Caki2 (cell line): ENCODE results near the gene RPL31. TPM values are rescaled to one million over a fixed set of nuclear protein-coding genes. Genes with fewer than 3 reads are reported as not detected.
"Not testable (repeated sequence)": the region's sequence is repeated elsewhere in the genome, so short reads cannot be mapped to it uniquely, and the experiment has no call there.

Source experiments
- DNase-seq: peaks from one replicate; pipeline ENCODE4 v3.0.0-alpha.2; 2015; ENCODE audit warnings: low read depth
- in situ Hi-C: cut with HindIII; loops from 2 replicates; pipeline ENCODE4 v1.10.0; 2016; ENCODE audit warnings: low sequenced_read_pairs, low pct_unique_long_range_greater_than_20kb, mixed read lengths
- total RNA-seq: library from RNA; depleted of rRNA; stranded (reverse); fragments of >200 nt; shearing (Covaris generic); gene quantifications from 2 replicates; pipeline ENCODE4 v1.2.3, GENCODE V29; 2014; ENCODE audit warnings: low replicate concordance; rRNA removed

The RPL31 gene
- total RNA-seq, 1 experiment from 2014 or later, result 1,520 TPM

- in situ Hi-C loops, result no loop called here
- no peak for DNase-seq
These were observed 38.7 kb downstream of the RPL31 start for GRCh38 chr2:101040761-101041160.

- in situ Hi-C loops, result no loop called here
- no peak for DNase-seq
These were observed 39.3 kb downstream of the RPL31 start for GRCh38 chr2:101041413-101041812.

GRCh38 chr2:101045330-101045729 lies 43.2 kb downstream of the RPL31 start:
- DNase-seq, result no peak
- in situ Hi-C loops, result no loop called here

- in situ Hi-C loops, result no loop called here
- DNase-seq, result peak; percentile 65
These were observed 45.1 kb downstream of the RPL31 start for GRCh38 chr2:101047075-101047766.

GRCh38 chr2:101047774-101048173 lies 45.7 kb downstream of the RPL31 start:
- in situ Hi-C loops, result no loop called here
- DNase-seq, result no peak

GRCh38 chr2:101048756-101049155 lies 46.7 kb downstream of the RPL31 start:
- in situ Hi-C loops, result no loop called here
- DNase-seq, result no peak

- in situ Hi-C loops, DNase-seq: not testable (repeated sequence)
These were observed 48.8 kb downstream of the RPL31 start for GRCh38 chr2:101050886-101051285.

- in situ Hi-C loops, result no loop called here
These were observed 50.1 kb downstream of the RPL31 start for GRCh38 chr2:101052147-101052546.

GRCh38 chr2:101053117-101053516 lies 51.0 kb downstream of the RPL31 start:
- in situ Hi-C loops, result no loop called here
- DNase-seq, result no peak

More at GRCh38 chr2:101052147-101052546, 50.1 kb downstream of the RPL31 start:
- no peak for DNase-seq

Other genes starting within 250 kb of the RPL31 start
- gene NPAS2, start 182.2 kb upstream of the RPL31 start, total RNA-seq, result 2.0 and 113 TPM in 2 replicates
- gene TBC1D8, start 149.1 kb downstream of the RPL31 start, total RNA-seq, result 37.2 and 49.8 TPM in 2 replicates